ENCODE data around the gene MAFF. TPM values are rescaled to one million over a fixed set of nuclear protein-coding genes. Genes with fewer than 3 reads are reported as not detected.

The MAFF gene
- total and polyA plus RNA-seq, 3 donors from 2014 or later, result 3.2 to 5.8 (median 3.7) TPM

DNA sequence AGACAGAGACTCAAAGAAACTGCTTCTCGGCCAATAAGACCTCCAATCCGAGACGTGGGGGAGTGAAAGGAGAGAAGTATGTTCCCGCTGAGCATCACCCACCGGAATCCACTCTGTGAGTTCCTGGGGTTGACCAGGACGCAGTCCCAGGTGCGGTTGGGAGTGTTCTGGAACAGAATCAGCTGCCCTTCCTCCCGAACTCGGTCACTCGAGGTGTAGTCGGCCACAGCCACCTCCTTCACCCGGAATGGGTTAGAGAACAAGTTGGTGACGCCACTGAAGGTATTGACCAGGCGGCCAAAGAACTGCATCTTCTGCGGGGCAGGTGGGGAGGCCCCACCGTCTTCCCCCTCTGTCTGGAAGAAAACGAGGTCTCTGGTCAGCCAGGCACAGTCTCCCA lies 32.7 kb upstream of the MAFF start:
- Histone ChIP-seq H3K9me3 (no peaks in the 10 kb centered on the region), H3K36me3 (ENCODE audit: low read depth, missing control alignments) (no peaks in the 10 kb centered on the region), H3K27ac (no peak overlapping the region), H3K27me3 (no peaks in the 10 kb centered on the region), H3K4me3 (no peak overlapping the region), H3K4me1 (peaks cover 20% of the 10 kb centered on the region)
- DNase-seq, result no peak
- intact Hi-C loops (cut with DNase I; ENCODE audit: low total_unique reads), result no loop called here
- WGBS, 2 donors, result 93 to 100% methylated on average over 5 to 17 of the region's 17 CpGs
- TF ChIP-seq, protein P1, sequence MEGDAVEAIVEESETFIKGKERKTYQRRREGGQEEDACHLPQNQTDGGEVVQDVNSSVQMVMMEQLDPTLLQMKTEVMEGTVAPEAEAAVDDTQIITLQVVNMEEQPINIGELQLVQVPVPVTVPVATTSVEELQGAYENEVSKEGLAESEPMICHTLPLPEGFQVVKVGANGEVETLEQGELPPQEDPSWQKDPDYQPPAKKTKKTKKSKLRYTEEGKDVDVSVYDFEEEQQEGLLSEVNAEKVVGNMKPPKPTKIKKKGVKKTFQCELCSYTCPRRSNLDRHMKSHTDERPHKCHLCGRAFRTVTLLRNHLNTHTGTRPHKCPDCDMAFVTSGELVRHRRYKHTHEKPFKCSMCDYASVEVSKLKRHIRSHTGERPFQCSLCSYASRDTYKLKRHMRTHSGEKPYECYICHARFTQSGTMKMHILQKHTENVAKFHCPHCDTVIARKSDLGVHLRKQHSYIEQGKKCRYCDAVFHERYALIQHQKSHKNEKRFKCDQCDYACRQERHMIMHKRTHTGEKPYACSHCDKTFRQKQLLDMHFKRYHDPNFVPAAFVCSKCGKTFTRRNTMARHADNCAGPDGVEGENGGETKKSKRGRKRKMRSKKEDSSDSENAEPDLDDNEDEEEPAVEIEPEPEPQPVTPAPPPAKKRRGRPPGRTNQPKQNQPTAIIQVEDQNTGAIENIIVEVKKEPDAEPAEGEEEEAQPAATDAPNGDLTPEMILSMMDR (IDR thresholded peaks at IDR 0.05), result no peak
- no peak for TF ChIP-seq POLR2A (IDR thresholded peaks at IDR 0.05)

DNA sequence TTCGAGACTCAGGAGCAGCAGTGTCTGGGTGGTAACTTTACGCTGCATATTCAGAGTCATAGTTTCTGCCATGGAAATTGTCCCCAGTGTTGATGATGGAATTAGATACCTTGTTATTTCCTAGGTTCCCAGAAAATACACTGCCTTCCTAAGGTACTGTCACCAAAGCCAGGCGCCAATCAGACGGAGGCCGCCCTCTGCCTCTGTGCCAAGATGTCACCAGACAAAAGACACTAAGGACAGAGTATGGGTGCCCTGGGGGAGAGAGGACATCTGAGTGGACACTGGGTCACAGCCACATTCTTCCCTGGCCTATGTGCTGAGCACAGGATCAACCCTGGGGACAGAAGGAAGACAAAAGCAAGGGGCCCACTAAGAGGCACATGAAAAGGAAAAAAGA lies 31.3 kb upstream of the MAFF start:
- 85 to 97% methylated on average over 5 of the region's 5 CpGs for WGBS, 2 donors
- no peak overlapping the region for H3K27ac ChIP-seq
- H3K27me3 ChIP-seq, result no peaks in the 10 kb centered on the region
- H3K4me1 ChIP-seq, result peaks cover 7% of the 10 kb centered on the region
- no peaks in the 10 kb centered on the region for H3K36me3 ChIP-seq (ENCODE audit: low read depth, missing control alignments)
- TF ChIP-seq, protein P1 (IDR thresholded peaks at IDR 0.05), result no peak
- TF ChIP-seq POLR2A (IDR thresholded peaks at IDR 0.05), result no peak
- no peak overlapping the region for H3K4me3 ChIP-seq
- intact Hi-C loops (cut with DNase I; ENCODE audit: low total_unique reads), result no loop called here
- no peaks in the 10 kb centered on the region for H3K9me3 ChIP-seq
- DNase-seq, result no peak

DNA sequence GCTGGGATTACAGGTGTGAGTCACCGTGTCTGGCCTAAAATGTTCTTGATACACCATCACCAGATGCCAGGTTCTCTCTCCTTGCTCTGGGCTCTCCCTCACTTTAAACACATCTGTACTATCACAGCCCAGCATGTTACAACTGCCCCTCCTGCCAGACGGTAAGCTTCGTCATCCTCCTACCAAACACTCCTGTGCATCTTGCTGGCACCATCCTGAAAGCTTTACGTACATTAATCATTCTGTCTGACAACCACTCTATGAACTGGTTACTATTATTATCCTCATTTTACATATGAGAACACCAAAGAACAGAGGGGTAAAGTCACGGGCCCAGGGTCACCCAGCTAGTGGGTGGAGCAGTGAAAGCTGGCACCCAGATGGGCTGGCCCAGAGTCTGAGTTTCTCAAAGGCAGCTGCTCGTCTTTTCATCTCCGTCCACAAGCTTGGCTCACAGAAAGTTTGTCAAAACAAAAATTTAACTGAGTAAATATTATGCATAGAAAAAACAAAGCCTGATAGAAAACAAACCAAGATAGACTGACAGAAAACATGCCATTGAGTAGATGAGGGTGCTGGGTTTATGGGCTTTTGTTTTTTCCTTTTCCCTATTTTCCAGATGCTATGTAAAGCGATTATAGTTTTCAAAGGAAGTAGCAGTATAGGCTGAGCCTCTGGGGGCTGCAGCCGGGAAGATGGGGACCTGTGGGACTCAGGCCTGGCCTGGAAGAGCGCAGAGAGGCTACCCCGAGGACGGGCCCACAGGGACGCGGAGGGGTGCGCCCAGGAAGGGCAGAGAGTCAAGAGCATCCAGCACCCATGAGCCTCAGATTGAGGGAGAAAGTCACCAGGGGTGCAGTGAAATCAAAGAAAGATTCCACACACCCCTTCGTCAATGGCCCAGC lies 29.6 kb upstream of the MAFF start:
- H3K4me1 ChIP-seq, result peaks cover 17% of the 10 kb centered on the region
- no peak overlapping the region for H3K27ac ChIP-seq
- H3K4me3 ChIP-seq, result no peak overlapping the region
- no peak for DNase-seq
- H3K36me3 ChIP-seq (ENCODE audit: low read depth, missing control alignments), result no peaks in the 10 kb centered on the region
- TF ChIP-seq, protein P1 (IDR thresholded peaks at IDR 0.05), result no peak
- TF ChIP-seq POLR2A (IDR thresholded peaks at IDR 0.05), result no peak
- intact Hi-C loops (cut with DNase I; ENCODE audit: low total_unique reads), result no loop called here
- no peaks in the 10 kb centered on the region for H3K27me3 ChIP-seq
- no peaks in the 10 kb centered on the region for H3K9me3 ChIP-seq
- 82 to 87% methylated on average over 16 of the region's 16 CpGs for WGBS, 2 donors

GRCh38 chr22:38172832-38173640 lies 28.8 kb upstream of the MAFF start:
- H3K27me3 ChIP-seq, result no peaks in the 10 kb centered on the region
- TF ChIP-seq, protein P1 (IDR thresholded peaks at IDR 0.05), result no peak
- TF ChIP-seq POLR2A (IDR thresholded peaks at IDR 0.05), result no peak
- 75 to 78% methylated on average over 15 to 16 of the region's 16 CpGs for WGBS, 2 donors
- no peak overlapping the region for H3K27ac ChIP-seq
- H3K4me1 ChIP-seq, result peaks cover 21% of the 10 kb centered on the region
- no peaks in the 10 kb centered on the region for H3K36me3 ChIP-seq (ENCODE audit: low read depth, missing control alignments)
- no peak overlapping the region for H3K4me3 ChIP-seq
- no peaks in the 10 kb centered on the region for H3K9me3 ChIP-seq
- intact Hi-C loops (cut with DNase I; ENCODE audit: low total_unique reads), result no loop called here
- no peak for DNase-seq
